ENCODE measurements around the gene RBM5.

DNA sequence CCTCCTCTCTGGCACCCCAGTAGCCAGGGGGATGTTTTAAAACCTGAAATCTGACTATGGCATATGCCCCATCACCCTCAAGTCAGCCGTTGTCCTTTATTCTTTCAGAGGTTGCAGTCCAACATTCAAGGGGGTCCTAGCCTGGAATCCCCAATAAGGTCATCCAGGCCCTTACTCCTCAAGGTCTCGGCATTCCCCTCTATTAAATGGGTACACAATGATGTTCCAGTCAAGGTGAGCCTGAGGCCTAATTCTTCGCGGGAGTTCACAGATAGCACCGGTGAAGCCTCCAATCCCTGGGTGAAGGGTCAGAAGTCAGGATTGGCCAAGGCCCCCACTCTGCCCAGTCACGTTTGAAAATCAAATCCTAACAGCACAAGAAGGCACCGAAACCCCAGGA is 58.3 kb downstream of the RBM5 start:
- TF ChIP-seq, protein P1, sequence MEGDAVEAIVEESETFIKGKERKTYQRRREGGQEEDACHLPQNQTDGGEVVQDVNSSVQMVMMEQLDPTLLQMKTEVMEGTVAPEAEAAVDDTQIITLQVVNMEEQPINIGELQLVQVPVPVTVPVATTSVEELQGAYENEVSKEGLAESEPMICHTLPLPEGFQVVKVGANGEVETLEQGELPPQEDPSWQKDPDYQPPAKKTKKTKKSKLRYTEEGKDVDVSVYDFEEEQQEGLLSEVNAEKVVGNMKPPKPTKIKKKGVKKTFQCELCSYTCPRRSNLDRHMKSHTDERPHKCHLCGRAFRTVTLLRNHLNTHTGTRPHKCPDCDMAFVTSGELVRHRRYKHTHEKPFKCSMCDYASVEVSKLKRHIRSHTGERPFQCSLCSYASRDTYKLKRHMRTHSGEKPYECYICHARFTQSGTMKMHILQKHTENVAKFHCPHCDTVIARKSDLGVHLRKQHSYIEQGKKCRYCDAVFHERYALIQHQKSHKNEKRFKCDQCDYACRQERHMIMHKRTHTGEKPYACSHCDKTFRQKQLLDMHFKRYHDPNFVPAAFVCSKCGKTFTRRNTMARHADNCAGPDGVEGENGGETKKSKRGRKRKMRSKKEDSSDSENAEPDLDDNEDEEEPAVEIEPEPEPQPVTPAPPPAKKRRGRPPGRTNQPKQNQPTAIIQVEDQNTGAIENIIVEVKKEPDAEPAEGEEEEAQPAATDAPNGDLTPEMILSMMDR (IDR thresholded peaks at IDR 0.05 in 2 of 3, conservative IDR thresholded peaks at IDR 0.05 in 1 of 3; ENCODE audit: control insufficient read depth in 2 of 3, extremely low read depth in 1 of 3, insufficient read depth in 1 of 3, low read depth in 3 of 3, low read length in 3 of 3): no peak
- TF ChIP-seq RAD21 (IDR thresholded peaks at IDR 0.05; ENCODE audit: insufficient read depth, low read depth, low read length): no peak
- TF ChIP-seq, protein P2, sequence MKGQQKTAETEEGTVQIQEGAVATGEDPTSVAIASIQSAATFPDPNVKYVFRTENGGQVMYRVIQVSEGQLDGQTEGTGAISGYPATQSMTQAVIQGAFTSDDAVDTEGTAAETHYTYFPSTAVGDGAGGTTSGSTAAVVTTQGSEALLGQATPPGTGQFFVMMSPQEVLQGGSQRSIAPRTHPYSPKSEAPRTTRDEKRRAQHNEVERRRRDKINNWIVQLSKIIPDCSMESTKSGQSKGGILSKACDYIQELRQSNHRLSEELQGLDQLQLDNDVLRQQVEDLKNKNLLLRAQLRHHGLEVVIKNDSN (IDR thresholded peaks at IDR 0.05; ENCODE audit: borderline replicate concordance, extremely low read length, insufficient read depth, low read depth, low read length): no peak
- no peak for TF ChIP-seq EED (IDR thresholded peaks at IDR 0.05; ENCODE audit: low read depth)
- TF ChIP-seq, protein P3, sequence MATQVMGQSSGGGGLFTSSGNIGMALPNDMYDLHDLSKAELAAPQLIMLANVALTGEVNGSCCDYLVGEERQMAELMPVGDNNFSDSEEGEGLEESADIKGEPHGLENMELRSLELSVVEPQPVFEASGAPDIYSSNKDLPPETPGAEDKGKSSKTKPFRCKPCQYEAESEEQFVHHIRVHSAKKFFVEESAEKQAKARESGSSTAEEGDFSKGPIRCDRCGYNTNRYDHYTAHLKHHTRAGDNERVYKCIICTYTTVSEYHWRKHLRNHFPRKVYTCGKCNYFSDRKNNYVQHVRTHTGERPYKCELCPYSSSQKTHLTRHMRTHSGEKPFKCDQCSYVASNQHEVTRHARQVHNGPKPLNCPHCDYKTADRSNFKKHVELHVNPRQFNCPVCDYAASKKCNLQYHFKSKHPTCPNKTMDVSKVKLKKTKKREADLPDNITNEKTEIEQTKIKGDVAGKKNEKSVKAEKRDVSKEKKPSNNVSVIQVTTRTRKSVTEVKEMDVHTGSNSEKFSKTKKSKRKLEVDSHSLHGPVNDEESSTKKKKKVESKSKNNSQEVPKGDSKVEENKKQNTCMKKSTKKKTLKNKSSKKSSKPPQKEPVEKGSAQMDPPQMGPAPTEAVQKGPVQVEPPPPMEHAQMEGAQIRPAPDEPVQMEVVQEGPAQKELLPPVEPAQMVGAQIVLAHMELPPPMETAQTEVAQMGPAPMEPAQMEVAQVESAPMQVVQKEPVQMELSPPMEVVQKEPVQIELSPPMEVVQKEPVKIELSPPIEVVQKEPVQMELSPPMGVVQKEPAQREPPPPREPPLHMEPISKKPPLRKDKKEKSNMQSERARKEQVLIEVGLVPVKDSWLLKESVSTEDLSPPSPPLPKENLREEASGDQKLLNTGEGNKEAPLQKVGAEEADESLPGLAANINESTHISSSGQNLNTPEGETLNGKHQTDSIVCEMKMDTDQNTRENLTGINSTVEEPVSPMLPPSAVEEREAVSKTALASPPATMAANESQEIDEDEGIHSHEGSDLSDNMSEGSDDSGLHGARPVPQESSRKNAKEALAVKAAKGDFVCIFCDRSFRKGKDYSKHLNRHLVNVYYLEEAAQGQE (IDR thresholded peaks at IDR 0.05; ENCODE audit: low read depth, low read length): no peak
- no peak for TF ChIP-seq NFYB (IDR thresholded peaks at IDR 0.05; ENCODE audit: insufficient read depth, low read depth, low read length)
- no peak for TF ChIP-seq MXI1 (IDR thresholded peaks at IDR 0.05; ENCODE audit: low read depth, low read length)
- TF ChIP-seq, protein P4, sequence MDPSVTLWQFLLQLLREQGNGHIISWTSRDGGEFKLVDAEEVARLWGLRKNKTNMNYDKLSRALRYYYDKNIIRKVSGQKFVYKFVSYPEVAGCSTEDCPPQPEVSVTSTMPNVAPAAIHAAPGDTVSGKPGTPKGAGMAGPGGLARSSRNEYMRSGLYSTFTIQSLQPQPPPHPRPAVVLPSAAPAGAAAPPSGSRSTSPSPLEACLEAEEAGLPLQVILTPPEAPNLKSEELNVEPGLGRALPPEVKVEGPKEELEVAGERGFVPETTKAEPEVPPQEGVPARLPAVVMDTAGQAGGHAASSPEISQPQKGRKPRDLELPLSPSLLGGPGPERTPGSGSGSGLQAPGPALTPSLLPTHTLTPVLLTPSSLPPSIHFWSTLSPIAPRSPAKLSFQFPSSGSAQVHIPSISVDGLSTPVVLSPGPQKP (IDR thresholded peaks at IDR 0.05; ENCODE audit: low read depth, low read length): no peak
- no peak for TF ChIP-seq POLR2AphosphoS5 (IDR thresholded peaks at IDR 0.05; ENCODE audit: low read length)
- TF ChIP-seq SMARCA5 (IDR thresholded peaks at IDR 0.05): no peak
- TF ChIP-seq FOS (IDR thresholded peaks at IDR 0.05; ENCODE audit: borderline replicate concordance, extremely low read depth, insufficient read length): no peak
- no peak for TF ChIP-seq NFIC (IDR thresholded peaks at IDR 0.05; ENCODE audit: low read depth, low read length)
